Right lobe of liver (tissue), 4 donors: Measurements from ENCODE around the gene ZNF300.

ENCODE experiments used
- POLR2A ChIP-seq: fragments of 450-650 bp; IDR thresholded peaks from one replicate; pipeline ENCODE4 v1.6.1; 2017; ENCODE audit warnings: antibody characterized with exemption, mild to moderate bottlenecking
- TF ChIP-seq, protein P1 (sequence below), 4 donors: fragments of 200-600 bp in 3 of 4; fragments of 450-650 bp in 1 of 4; IDR thresholded peaks; one replicate each; pipeline versions ENCODE4 v1.5.1 to v1.8.0; 2016 to 2022; ENCODE audit warnings: antibody characterized with exemption in 4 of 4, mild to moderate bottlenecking in 2 of 4
- donor health status: DM: no; HTN: no; CAD: no.
- donor health status: DM: no; HTN: no; CAD: no.
- donor health status: DM: no; HTN: yes; CAD: no.

DNA sequence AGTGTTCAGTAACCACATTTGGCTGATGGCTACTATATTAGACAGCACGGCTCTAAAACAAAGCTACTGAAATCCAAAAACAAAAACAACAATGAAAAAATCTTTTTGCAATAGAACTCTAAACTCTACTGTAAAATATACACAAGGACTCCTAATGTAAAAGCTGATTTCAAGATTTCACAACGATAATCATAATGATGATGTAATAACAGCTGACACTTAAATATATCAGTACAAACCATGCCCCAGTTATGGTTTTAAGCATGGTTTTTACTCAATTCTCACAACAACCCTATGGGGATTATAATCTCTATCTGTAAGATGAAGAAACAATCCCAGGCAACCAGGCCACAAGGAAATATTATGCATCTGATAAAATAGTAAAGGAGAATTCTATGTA is 3.3 kb downstream of the ZNF300 start:
- TF ChIP-seq, protein P1, sequence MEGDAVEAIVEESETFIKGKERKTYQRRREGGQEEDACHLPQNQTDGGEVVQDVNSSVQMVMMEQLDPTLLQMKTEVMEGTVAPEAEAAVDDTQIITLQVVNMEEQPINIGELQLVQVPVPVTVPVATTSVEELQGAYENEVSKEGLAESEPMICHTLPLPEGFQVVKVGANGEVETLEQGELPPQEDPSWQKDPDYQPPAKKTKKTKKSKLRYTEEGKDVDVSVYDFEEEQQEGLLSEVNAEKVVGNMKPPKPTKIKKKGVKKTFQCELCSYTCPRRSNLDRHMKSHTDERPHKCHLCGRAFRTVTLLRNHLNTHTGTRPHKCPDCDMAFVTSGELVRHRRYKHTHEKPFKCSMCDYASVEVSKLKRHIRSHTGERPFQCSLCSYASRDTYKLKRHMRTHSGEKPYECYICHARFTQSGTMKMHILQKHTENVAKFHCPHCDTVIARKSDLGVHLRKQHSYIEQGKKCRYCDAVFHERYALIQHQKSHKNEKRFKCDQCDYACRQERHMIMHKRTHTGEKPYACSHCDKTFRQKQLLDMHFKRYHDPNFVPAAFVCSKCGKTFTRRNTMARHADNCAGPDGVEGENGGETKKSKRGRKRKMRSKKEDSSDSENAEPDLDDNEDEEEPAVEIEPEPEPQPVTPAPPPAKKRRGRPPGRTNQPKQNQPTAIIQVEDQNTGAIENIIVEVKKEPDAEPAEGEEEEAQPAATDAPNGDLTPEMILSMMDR (IDR thresholded peaks at IDR 0.05) = no peak
- no peak for TF ChIP-seq POLR2A
